HEK293 (cell line): Measurements from ENCODE around the gene LYPD3.

Source experiments
- CTCF ChIP-seq: fragments of 450-650 bp; formaldehyde crosslinking; IDR thresholded peaks from 2 replicates; pipeline ENCODE4 v1.5.1; 2016; ENCODE audit warnings: missing biosample characterization, missing genetic modification characterization
- GFI1B ChIP-seq: fragments of 450-650 bp; formaldehyde crosslinking; IDR thresholded peaks from 2 replicates; pipeline ENCODE4 v1.5.1; 2016; ENCODE audit warnings: missing biosample characterization, missing genetic modification characterization
- TSHZ1 ChIP-seq: fragments of 450-650 bp; formaldehyde crosslinking; IDR thresholded peaks from 2 replicates; pipeline ENCODE4 v1.5.1; 2016; ENCODE audit warnings: missing biosample characterization, missing genetic modification characterization, borderline replicate concordance
- ZNF239 ChIP-seq: fragments of 450-650 bp; formaldehyde crosslinking; IDR thresholded peaks from 2 replicates; pipeline ENCODE4 v1.5.1; 2016; ENCODE audit warnings: missing biosample characterization, missing genetic modification characterization

GRCh38 chr19:43481701-43482100 lies 16.3 kb upstream of the LYPD3 start:
- TF ChIP-seq CTCF (tag by site-specific recombination) (no peak), TSHZ1 (tag by site-specific recombination) (no peak), GFI1B (tag by site-specific recombination) (no peak), ZNF239 (tag by site-specific recombination) (no peak)
